SU-DHL-6 (cell line): ENCODE data around the gene RLBP1.

Experiments used
- EZH2phosphoT487 ChIP-seq: fragments of 200-600 bp; sonication (generic), shearing (Covaris generic); conservative IDR thresholded peaks from 2 replicates; pipeline ENCODE4 v1.6.1; 2018; ENCODE audit warnings: mild to moderate bottlenecking, antibody characterized with exemption, low read length, moderate library complexity, mixed read lengths
- TF ChIP-seq, protein P1 (sequence below): fragments of 200-600 bp; sonication (generic); IDR thresholded peaks from one replicate; pipeline ENCODE4 v1.5.1; 2017; ENCODE audit warnings: antibody characterized with exemption, mild to moderate bottlenecking, low read length, moderate library complexity; ENCODE audit not compliant: insufficient read depth, poor library complexity, severe bottlenecking

DNA sequence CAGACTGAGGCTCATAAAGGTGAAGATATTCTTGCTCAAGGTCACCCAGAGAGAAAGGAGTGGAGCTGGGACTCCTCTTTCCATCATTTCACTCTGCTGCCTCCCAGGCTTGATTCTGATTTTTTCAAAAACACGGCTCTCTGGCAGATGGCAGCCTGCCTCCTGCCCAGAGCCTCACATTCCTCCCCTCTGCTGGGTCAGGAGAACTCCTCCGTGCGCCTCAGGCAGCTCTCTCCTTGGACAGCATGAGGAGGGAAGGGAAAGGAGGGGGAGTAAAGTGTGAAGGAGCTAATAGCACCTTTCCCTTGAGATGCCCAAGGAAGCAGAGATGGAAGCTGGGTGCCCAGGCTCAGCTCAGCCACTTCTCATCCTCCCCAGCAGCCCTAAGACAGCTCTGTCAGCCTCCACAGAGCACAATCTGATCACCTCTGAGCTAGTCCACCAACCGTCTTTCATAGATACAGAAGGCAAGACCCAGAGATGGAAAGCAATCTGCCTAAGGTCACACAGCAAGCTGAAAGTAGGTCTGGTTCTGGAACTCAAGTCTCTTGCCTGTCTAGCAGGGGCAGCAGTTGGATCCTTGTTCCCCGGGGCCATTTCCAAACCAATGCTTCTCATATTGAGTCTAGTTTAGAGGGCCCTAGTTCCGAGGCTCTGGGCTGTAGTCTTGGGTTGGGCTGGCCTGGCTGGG is 3.5 kb downstream of the RLBP1 start:
- TF ChIP-seq, protein P1, sequence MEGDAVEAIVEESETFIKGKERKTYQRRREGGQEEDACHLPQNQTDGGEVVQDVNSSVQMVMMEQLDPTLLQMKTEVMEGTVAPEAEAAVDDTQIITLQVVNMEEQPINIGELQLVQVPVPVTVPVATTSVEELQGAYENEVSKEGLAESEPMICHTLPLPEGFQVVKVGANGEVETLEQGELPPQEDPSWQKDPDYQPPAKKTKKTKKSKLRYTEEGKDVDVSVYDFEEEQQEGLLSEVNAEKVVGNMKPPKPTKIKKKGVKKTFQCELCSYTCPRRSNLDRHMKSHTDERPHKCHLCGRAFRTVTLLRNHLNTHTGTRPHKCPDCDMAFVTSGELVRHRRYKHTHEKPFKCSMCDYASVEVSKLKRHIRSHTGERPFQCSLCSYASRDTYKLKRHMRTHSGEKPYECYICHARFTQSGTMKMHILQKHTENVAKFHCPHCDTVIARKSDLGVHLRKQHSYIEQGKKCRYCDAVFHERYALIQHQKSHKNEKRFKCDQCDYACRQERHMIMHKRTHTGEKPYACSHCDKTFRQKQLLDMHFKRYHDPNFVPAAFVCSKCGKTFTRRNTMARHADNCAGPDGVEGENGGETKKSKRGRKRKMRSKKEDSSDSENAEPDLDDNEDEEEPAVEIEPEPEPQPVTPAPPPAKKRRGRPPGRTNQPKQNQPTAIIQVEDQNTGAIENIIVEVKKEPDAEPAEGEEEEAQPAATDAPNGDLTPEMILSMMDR = no peak
- no peak for TF ChIP-seq EZH2phosphoT487
